ENCODE measurements around the gene WIZ. TPM values are rescaled to one million over a fixed set of nuclear protein-coding genes. Genes with fewer than 3 reads are reported as not detected.

WIZ gene
- total and polyA plus RNA-seq, 3 donors from 2014 or later = 66.2 to 118 (median 109) TPM

- intact Hi-C loops (cut with DNase I; ENCODE audit: low total_unique reads) = no loop called here
- WGBS, 2 donors = 93 to 94% methylated on average over 12 to 15 of the region's 15 CpGs
- no peak for DNase-seq
Observed at GRCh38 chr19:15444505-15445226, 5.1 kb downstream of the WIZ start.

GRCh38 chr19:15443838-15444237 lies 5.9 kb downstream of the WIZ start:
- intact Hi-C loops (cut with DNase I; ENCODE audit: low total_unique reads) = no loop called here
- H3K27ac ChIP-seq = no peak overlapping the region
- H3K27me3 ChIP-seq = no peaks in the 10 kb centered on the region
- H3K4me3 ChIP-seq = no peak overlapping the region
- no peak for TF ChIP-seq CTCF (IDR thresholded peaks at IDR 0.05)
- TF ChIP-seq POLR2A (IDR thresholded peaks at IDR 0.05) = no peak
- DNase-seq = no peak
- 82% methylated on average over 10 of the region's 10 CpGs for WGBS, 2 donors
- H3K4me1 ChIP-seq = peaks cover under 1% of the 10 kb centered on the region
- H3K9me3 ChIP-seq = no peaks in the 10 kb centered on the region
- no peaks in the 10 kb centered on the region for H3K36me3 ChIP-seq (ENCODE audit: low read depth, missing control alignments)

More at GRCh38 chr19:15444505-15445226, 5.1 kb downstream of the WIZ start:
- H3K36me3 ChIP-seq (ENCODE audit: low read depth, missing control alignments) = no peaks in the 10 kb centered on the region
- no peaks in the 10 kb centered on the region for H3K27me3 ChIP-seq
- TF ChIP-seq CTCF (IDR thresholded peaks at IDR 0.05) = no peak
- no peak for TF ChIP-seq POLR2A (IDR thresholded peaks at IDR 0.05)
- no peaks in the 10 kb centered on the region for H3K9me3 ChIP-seq
- H3K27ac ChIP-seq = no peak overlapping the region
- H3K4me1 ChIP-seq = peaks cover 6% of the 10 kb centered on the region
- H3K4me3 ChIP-seq = no peak overlapping the region

GRCh38 chr19:15443325-15443724 lies 6.4 kb downstream of the WIZ start:
- no peaks in the 10 kb centered on the region for H3K27me3 ChIP-seq
- H3K9me3 ChIP-seq = no peaks in the 10 kb centered on the region
- WGBS, 2 donors = 90 to 94% methylated on average over 3 of the region's 3 CpGs
- H3K36me3 ChIP-seq (ENCODE audit: low read depth, missing control alignments) = no peaks in the 10 kb centered on the region
- no peak overlapping the region for H3K4me3 ChIP-seq
- TF ChIP-seq POLR2A (IDR thresholded peaks at IDR 0.05) = no peak
- no peak for TF ChIP-seq CTCF (IDR thresholded peaks at IDR 0.05)
- H3K4me1 ChIP-seq = no peaks in the 10 kb centered on the region
- no peak overlapping the region for H3K27ac ChIP-seq
- intact Hi-C loops (cut with DNase I; ENCODE audit: low total_unique reads) = no loop called here
- DNase-seq = no peak

- 81 to 86% methylated on average over 6 to 13 of the region's 13 CpGs for WGBS, 2 donors
- Histone ChIP-seq H3K36me3 (ENCODE audit: low read depth, missing control alignments) (no peaks in the 10 kb centered on the region), H3K27me3 (no peaks in the 10 kb centered on the region), H3K9me3 (no peaks in the 10 kb centered on the region), H3K4me3 (no peak overlapping the region), H3K27ac (no peak overlapping the region), H3K4me1 (no peaks in the 10 kb centered on the region)
- no peak for TF ChIP-seq POLR2A (IDR thresholded peaks at IDR 0.05)
- no peak for TF ChIP-seq CTCF (IDR thresholded peaks at IDR 0.05)
- DNase-seq = no peak
- intact Hi-C loops (cut with DNase I; ENCODE audit: low total_unique reads) = no loop called here
Observed at GRCh38 chr19:15442142-15442920, 7.4 kb downstream of the WIZ start.
